22Rv1 (cell line): ENCODE data around the gene WWC1.

Experiments
- CTCF ChIP-seq: fragments of 450-650 bp; IDR thresholded peaks from 2 replicates; pipeline ENCODE4 v1.5.1; 2017; ENCODE audit warnings: mild to moderate bottlenecking
- ZFX ChIP-seq: fragments of 450-650 bp; IDR thresholded peaks from 2 replicates; pipeline ENCODE4 v1.6.1; 2017; ENCODE audit warnings: antibody characterized with exemption, borderline replicate concordance

GRCh38 chr5:168409591-168410458 lies 118.4 kb downstream of the WWC1 start:
- TF ChIP-seq CTCF (no peak), ZFX (no peak)
